SK-N-SH treated with all-trans-retinoic acid at 6 μM for 48 hours (cell line): ENCODE measurements around the gene OR51D1.

ENCODE experiments used
- CREB5 ChIP-seq: fragments of 250-450 bp; sonication (Bioruptor Pico); IDR thresholded peaks from 2 replicates; pipeline ENCODE4 v1.5.1; 2020; ENCODE audit warnings: low read depth, mild to moderate bottlenecking, moderate library complexity
- CSDC2 ChIP-seq: fragments of 250-450 bp; sonication (Bioruptor Pico); IDR thresholded peaks from 2 replicates; pipeline ENCODE4 v1.5.0; 2020; ENCODE audit warnings: mild to moderate bottlenecking, moderate library complexity
- ESRRG ChIP-seq: fragments of 250-450 bp; sonication (Bioruptor Pico); IDR thresholded peaks from 2 replicates; pipeline ENCODE4 v1.6.1; 2021; ENCODE audit warnings: mild to moderate bottlenecking
- GLIS3 ChIP-seq: fragments of 250-450 bp; sonication (Bioruptor Pico); IDR thresholded peaks from 2 replicates; pipeline ENCODE4 v1.5.0; 2020; ENCODE audit warnings: mild to moderate bottlenecking, moderate library complexity
- OSR1 ChIP-seq: fragments of 250-450 bp; sonication (Bioruptor Pico); IDR thresholded peaks from 2 replicates; pipeline ENCODE4 v1.8.0; 2022; ENCODE audit warnings: moderate library complexity, mild to moderate bottlenecking, inconsistent platforms
- PATZ1 ChIP-seq: fragments of 250-450 bp; sonication (Bioruptor Pico); IDR thresholded peaks from 2 replicates; pipeline ENCODE4 v1.8.0; 2020; ENCODE audit warnings: mild to moderate bottlenecking, moderate library complexity, borderline replicate concordance
- TOX ChIP-seq: fragments of 250-450 bp; sonication (Bioruptor Pico); IDR thresholded peaks from 2 replicates; pipeline ENCODE4 v1.8.0; 2021; ENCODE audit warnings: mild to moderate bottlenecking, moderate library complexity, borderline replicate concordance
- ZFP3 ChIP-seq: fragments of 250-450 bp; sonication (Bioruptor Pico); IDR thresholded peaks from 2 replicates; pipeline ENCODE4 v1.5.0; 2020; ENCODE audit warnings: mild to moderate bottlenecking, moderate library complexity
- ZFP30 ChIP-seq: fragments of 450-650 bp; formaldehyde crosslinking; IDR thresholded peaks from 2 replicates; pipeline ENCODE4 v1.5.0; 2022; ENCODE audit warnings: mild to moderate bottlenecking, moderate library complexity
- ZNF565 ChIP-seq: fragments of 450-650 bp; formaldehyde crosslinking; conservative IDR thresholded peaks from 2 replicates; pipeline ENCODE4 v1.5.0; 2020; ENCODE audit warnings: low read depth, mild to moderate bottlenecking, moderate library complexity

- TF ChIP-seq ZNF565 (CRISPR knock-in tag), result no peak
- TF ChIP-seq OSR1 (CRISPR knock-in tag), result no peak
- TF ChIP-seq CSDC2 (CRISPR knock-in tag), result no peak
- TF ChIP-seq ZFP30 (CRISPR knock-in tag), result no peak
- TF ChIP-seq GLIS3 (CRISPR knock-in tag), result no peak
- no peak for TF ChIP-seq PATZ1
- no peak for TF ChIP-seq TOX (CRISPR knock-in tag)
- no peak for TF ChIP-seq ESRRG (CRISPR knock-in tag)
- TF ChIP-seq ZFP3 (CRISPR knock-in tag), result no peak
- no peak for TF ChIP-seq CREB5 (CRISPR knock-in tag)
Observed at GRCh38 chr11:4645974-4646373, 8.7 kb downstream of the OR51D1 start.
